ENCODE data around the gene CBLL2. TPM values are rescaled to one million over a fixed set of nuclear protein-coding genes. Genes with fewer than 3 reads are reported as not detected.

CBLL2 gene
- not detected for total RNA-seq
- not detected for polyA plus RNA-seq

GRCh38 chrX:22272613-22273012, at the start of gene CBLL2:
CBLL2 (plus strand) TSS chrX:22272913; CDS start chrX:22272992, 79 bp downstream.
- no peaks in the 10 kb centered on the region for H3K36me3 ChIP-seq
- no peak for TF ChIP-seq CTCF (IDR thresholded peaks at IDR 0.05)
- H3K27me3 ChIP-seq, result peaks cover 0 to 9% (median 0%) of the 10 kb centered on the region in 4 donors
- no peak for ATAC-seq
- FAIRE-seq, result no peak
- no peak within 1 kb of the TSS for H3K4me3 ChIP-seq
- no peak for DNase-seq
- H3K27ac ChIP-seq, result no peak within 1 kb of the TSS
- H3K9me3 ChIP-seq, result no peaks in the 10 kb centered on the region
- WGBS, 2 donors, result 69 to 75% methylated on average over 13 of the region's 13 CpGs
- no peaks in the 10 kb centered on the region for H3K4me1 ChIP-seq
- intact Hi-C loops (cut with DNase I), result no loop called here

GRCh38 chrX:22234380-22234779, 38.3 kb upstream of the CBLL2 start:
- intact Hi-C loops (cut with DNase I), result no loop called here
- no peak for FAIRE-seq
- H3K4me1 ChIP-seq, result no peaks in the 10 kb centered on the region
- H3K4me3 ChIP-seq, result no peak overlapping the region
- 59 to 60% methylated on average over 6 of the region's 6 CpGs for WGBS, 2 donors
- H3K36me3 ChIP-seq, result no peaks in the 10 kb centered on the region
- no peak for DNase-seq
- no peak for ATAC-seq
- peaks cover 0 to 12% (median 0%) of the 10 kb centered on the region in 4 donors for H3K27me3 ChIP-seq
- no peak overlapping the region for H3K27ac ChIP-seq
- TF ChIP-seq CTCF (IDR thresholded peaks at IDR 0.05), result no peak
- no peaks in the 10 kb centered on the region for H3K9me3 ChIP-seq

- DNase-seq (no peak), FAIRE-seq (no peak), ATAC-seq (no peak)
Measured at GRCh38 chrX:22237479-22237878, 35.2 kb upstream of the CBLL2 start.

GRCh38 chrX:22246620-22247019, 26.1 kb upstream of the CBLL2 start:
- TF ChIP-seq CTCF (IDR thresholded peaks at IDR 0.05), result no peak
- FAIRE-seq, result no peak
- no peak overlapping the region for H3K27ac ChIP-seq
- no peak overlapping the region for H3K4me3 ChIP-seq
- H3K27me3 ChIP-seq, result peaks cover 0 to 3% (median 0%) of the 10 kb centered on the region in 4 donors
- no peaks in the 10 kb centered on the region for H3K9me3 ChIP-seq
- no peaks in the 10 kb centered on the region for H3K4me1 ChIP-seq
- no peaks in the 10 kb centered on the region for H3K36me3 ChIP-seq
- no peak for ATAC-seq
- intact Hi-C loops (cut with DNase I), result no loop called here
- DNase-seq, result no peak
- 43 to 60% methylated on average over 2 of the region's 2 CpGs for WGBS, 2 donors

More at GRCh38 chrX:22237479-22237878, 35.2 kb upstream of the CBLL2 start:
- peaks cover 0 to 10% (median 0%) of the 10 kb centered on the region in 4 donors for H3K27me3 ChIP-seq
- WGBS, 2 donors, result 44 to 48% methylated on average over 2 of the region's 2 CpGs
- H3K4me3 ChIP-seq, result no peak overlapping the region
- no peaks in the 10 kb centered on the region for H3K9me3 ChIP-seq
- H3K36me3 ChIP-seq, result no peaks in the 10 kb centered on the region
- no peak for TF ChIP-seq CTCF (IDR thresholded peaks at IDR 0.05)
- H3K27ac ChIP-seq, result no peak overlapping the region
- intact Hi-C loops (cut with DNase I), result no loop called here
- H3K4me1 ChIP-seq, result no peaks in the 10 kb centered on the region

GRCh38 chrX:22247169-22247568, 25.5 kb upstream of the CBLL2 start:
- Histone ChIP-seq H3K4me3 (no peak overlapping the region), H3K36me3 (no peaks in the 10 kb centered on the region), H3K9me3 (no peaks in the 10 kb centered on the region), H3K27ac (no peak overlapping the region), H3K27me3 (peaks cover 0 to 3% (median 0%) of the 10 kb centered on the region in 4 donors), H3K4me1 (no peaks in the 10 kb centered on the region)
- intact Hi-C loops (cut with DNase I), result no loop called here
- ATAC-seq (no peak), DNase-seq (no peak), FAIRE-seq (no peak)
- WGBS, 2 donors, result 26 to 34% methylated on average over 1 of the region's 1 CpG
- no peak for TF ChIP-seq CTCF (IDR thresholded peaks at IDR 0.05)

Measured in pancreas (tissue), 10 donors.